Ovary (tissue), 3 donors: ENCODE data around the gene MANEAL.

ENCODE experiments used
- CTCF ChIP-seq, 3 donors: fragments of 450-650 bp in 2 of 3; fragments of 200-600 bp in 1 of 3; IDR thresholded peaks; one replicate each; pipeline versions ENCODE4 v1.5.1 to v1.8.0; 2016 to 2022; ENCODE audit warnings: antibody characterized with exemption in 3 of 3, mild to moderate bottlenecking in 1 of 3
- POLR2A ChIP-seq: fragments of 450-650 bp; IDR thresholded peaks from one replicate; pipeline ENCODE4 v1.6.1; 2017; ENCODE audit warnings: antibody characterized with exemption, mild to moderate bottlenecking, moderate library complexity
- donor health status: DM: no; HTN: no; CAD: no.

DNA sequence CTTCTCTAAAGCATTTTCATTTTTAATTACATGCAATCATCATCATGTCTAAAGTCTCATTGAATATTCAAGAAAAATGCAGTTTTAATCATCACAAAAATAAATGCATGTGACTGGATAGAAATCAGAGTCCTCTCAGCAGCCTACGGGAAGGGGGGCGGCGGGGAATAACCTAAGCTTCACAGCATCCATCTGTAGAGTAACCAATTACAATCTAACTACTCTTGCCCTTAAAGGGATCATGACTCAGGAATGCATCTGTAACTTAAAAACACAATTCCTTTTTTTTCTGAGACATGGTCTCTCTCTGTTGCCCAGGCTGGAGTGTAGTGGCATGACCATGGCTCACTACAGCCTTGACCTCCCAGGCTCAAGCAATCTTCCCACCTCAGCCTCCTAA lies 43.1 kb downstream of the MANEAL start:
- TF ChIP-seq POLR2A (no peak), CTCF (IDR thresholded peaks at IDR 0.05) (no peak)
